Measurements from ENCODE around the gene CLEC16A.

Gene CLEC16A

GRCh38 chr16:11160676-11161115 is 216.3 kb downstream of the CLEC16A start:
- TF ChIP-seq, protein P1, sequence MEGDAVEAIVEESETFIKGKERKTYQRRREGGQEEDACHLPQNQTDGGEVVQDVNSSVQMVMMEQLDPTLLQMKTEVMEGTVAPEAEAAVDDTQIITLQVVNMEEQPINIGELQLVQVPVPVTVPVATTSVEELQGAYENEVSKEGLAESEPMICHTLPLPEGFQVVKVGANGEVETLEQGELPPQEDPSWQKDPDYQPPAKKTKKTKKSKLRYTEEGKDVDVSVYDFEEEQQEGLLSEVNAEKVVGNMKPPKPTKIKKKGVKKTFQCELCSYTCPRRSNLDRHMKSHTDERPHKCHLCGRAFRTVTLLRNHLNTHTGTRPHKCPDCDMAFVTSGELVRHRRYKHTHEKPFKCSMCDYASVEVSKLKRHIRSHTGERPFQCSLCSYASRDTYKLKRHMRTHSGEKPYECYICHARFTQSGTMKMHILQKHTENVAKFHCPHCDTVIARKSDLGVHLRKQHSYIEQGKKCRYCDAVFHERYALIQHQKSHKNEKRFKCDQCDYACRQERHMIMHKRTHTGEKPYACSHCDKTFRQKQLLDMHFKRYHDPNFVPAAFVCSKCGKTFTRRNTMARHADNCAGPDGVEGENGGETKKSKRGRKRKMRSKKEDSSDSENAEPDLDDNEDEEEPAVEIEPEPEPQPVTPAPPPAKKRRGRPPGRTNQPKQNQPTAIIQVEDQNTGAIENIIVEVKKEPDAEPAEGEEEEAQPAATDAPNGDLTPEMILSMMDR (IDR thresholded peaks at IDR 0.05; ENCODE audit: insufficient read depth, missing control alignments): no peak
- FAIRE-seq (no peak), DNase-seq (ENCODE audit: insufficient read length, low spot score) (no peak)

DNA sequence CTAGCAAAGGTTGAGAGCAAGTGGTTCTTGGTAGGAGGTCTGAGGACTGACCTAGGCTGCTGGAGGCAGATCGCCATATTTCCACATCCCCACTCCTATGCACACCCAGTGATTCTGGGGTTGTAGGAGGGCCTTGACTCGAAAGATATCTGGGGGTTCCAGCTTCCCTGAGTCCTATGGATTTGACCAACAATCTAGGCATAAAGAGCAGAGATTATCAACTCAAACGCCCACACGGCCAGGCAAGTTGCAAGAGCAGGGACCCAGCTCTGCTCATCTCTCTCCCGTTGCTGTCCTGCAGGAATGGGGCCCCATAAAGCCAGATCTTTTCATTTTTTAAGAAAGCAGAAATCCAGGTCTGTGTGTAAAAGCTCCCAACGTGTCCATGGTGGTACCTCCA is 217.1 kb downstream of the CLEC16A start:
- DNase-seq (ENCODE audit: insufficient read length, low spot score): no peak
- no peak for FAIRE-seq
- TF ChIP-seq, protein P1 (IDR thresholded peaks at IDR 0.05; ENCODE audit: insufficient read depth, missing control alignments): no peak

GRCh38 chr16:11161974-11162373 is 217.6 kb downstream of the CLEC16A start:
- FAIRE-seq: no peak
- TF ChIP-seq, protein P1 (IDR thresholded peaks at IDR 0.05; ENCODE audit: insufficient read depth, missing control alignments): no peak
- no peak for DNase-seq (ENCODE audit: insufficient read length, low spot score)

GRCh38 chr16:11162586-11163268 is 218.4 kb downstream of the CLEC16A start:
- TF ChIP-seq, protein P1 (IDR thresholded peaks at IDR 0.05; ENCODE audit: insufficient read depth, missing control alignments): no peak
- DNase-seq (ENCODE audit: insufficient read length, low spot score) (no peak), FAIRE-seq (no peak)

- DNase-seq (ENCODE audit: insufficient read length, low spot score): no peak
- TF ChIP-seq, protein P1 (IDR thresholded peaks at IDR 0.05; ENCODE audit: insufficient read depth, missing control alignments): no peak
- FAIRE-seq: no peak
Measured at GRCh38 chr16:11163761-11164261, 219.4 kb downstream of the CLEC16A start.

DNA sequence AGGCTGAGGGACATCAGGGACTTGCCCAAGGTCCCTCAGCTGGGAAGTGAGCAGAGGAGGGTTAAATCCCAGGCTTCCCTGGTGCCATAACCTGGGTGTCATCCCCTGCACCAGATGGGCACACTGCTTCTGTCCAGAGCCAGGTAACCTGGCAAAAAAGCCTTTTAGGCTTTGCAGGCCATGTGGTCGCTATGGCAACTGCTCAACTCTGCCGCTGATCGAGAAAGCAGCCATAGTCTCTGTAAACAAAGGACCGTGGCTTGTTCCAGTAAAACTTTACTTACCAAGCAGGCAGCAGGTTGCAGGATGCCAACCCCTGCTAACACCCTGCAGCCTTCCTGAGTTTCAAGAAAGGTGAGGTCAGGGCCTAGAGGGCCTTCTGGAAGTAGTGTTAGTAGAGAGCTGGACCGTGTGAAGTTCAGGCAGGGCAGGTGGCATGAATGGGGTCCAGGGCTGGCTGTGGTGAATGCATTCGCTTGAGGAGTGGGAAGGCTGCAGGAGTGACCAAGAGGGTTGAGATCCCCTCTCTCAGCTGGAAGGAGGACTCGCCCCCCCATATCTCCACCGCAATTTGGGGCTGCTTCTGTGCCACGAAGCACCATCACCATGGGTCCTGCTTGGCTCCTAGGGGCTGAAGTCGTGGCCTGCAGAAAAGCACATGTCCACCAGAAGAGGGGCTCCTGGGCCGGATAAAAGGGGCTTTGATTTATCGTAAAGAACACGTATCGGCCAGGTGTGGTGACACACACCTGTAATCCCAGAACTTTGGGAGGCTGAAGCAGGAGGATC is 220.3 kb downstream of the CLEC16A start:
- no peak for FAIRE-seq
- DNase-seq (ENCODE audit: insufficient read length, low spot score): no peak
- TF ChIP-seq, protein P1 (IDR thresholded peaks at IDR 0.05; ENCODE audit: insufficient read depth, missing control alignments): no peak

All from D721Med (cell line).